ENCODE measurements around the gene FCN3.

Gene FCN3

GRCh38 chr1:27356619-27357280, 17.9 kb downstream of the FCN3 start:
- peak; percentile 84 for DNase-seq

GRCh38 chr1:27356277-27356618, 18.4 kb downstream of the FCN3 start:
- no peak for DNase-seq

GRCh38 chr1:27355683-27356082, 18.9 kb downstream of the FCN3 start:
- DNase-seq: no peak

GRCh38 chr1:27353629-27354028, 21.0 kb downstream of the FCN3 start:
- DNase-seq: no peak

- DNase-seq: no peak
These were observed 21.5 kb downstream of the FCN3 start for GRCh38 chr1:27353166-27353565.

- DNase-seq: no peak
These were observed 23.0 kb downstream of the FCN3 start for GRCh38 chr1:27351541-27352107.

- DNase-seq: no peak
These were observed 23.7 kb downstream of the FCN3 start for GRCh38 chr1:27350663-27351540.

- DNase-seq: no peak
These were observed 24.6 kb downstream of the FCN3 start for GRCh38 chr1:27349784-27350662.

GRCh38 chr1:27348861-27349783, 25.5 kb downstream of the FCN3 start:
- peak; percentile 71 for DNase-seq

- DNase-seq: no peak
These were observed 27.5 kb downstream of the FCN3 start for GRCh38 chr1:27346991-27347624.

- DNase-seq: no peak
These were observed 28.3 kb downstream of the FCN3 start for GRCh38 chr1:27346357-27346756.

GRCh38 chr1:27345272-27345671, 29.4 kb downstream of the FCN3 start:
- DNase-seq: no peak

- no peak for DNase-seq
These were observed 31.0 kb downstream of the FCN3 start for GRCh38 chr1:27343639-27344025.

- DNase-seq: peak; percentile 91
These were observed 31.6 kb downstream of the FCN3 start for GRCh38 chr1:27342778-27343638.

- peak; percentile 75 for DNase-seq
These were observed 32.2 kb downstream of the FCN3 start for GRCh38 chr1:27342391-27342777.

GRCh38 chr1:27341525-27342252, 32.9 kb downstream of the FCN3 start, which contains the start of gene SYTL1:
Gene SYTL1 (plus strand): TSS chr1:27342022. CDS start chr1:27345335, 3,313 bp downstream.
- DNase-seq: peak; percentile 85

- DNase-seq: no peak
These were observed 35.4 kb downstream of the FCN3 start for GRCh38 chr1:27339213-27339612.

GRCh38 chr1:27338751-27339150, 35.9 kb downstream of the FCN3 start:
- no peak for DNase-seq

- DNase-seq: no peak
These were observed 37.9 kb downstream of the FCN3 start for GRCh38 chr1:27336756-27337155.
